Measurements from ENCODE around the gene UBAC2.

Gene UBAC2

GRCh38 chr13:99301056-99301838 is 100.6 kb downstream of the UBAC2 start:
- POLR2A ChIA-PET = no interaction called here
- DNase-seq (ENCODE audit: extremely low spot score) = no peak
- CTCF ChIA-PET = interaction anchor here (1.2 to 3.4 kb wide), 9 partner anchors 8 to 135 kb away, joined by 3 to 23 read pairs (median 6); no protein-coding TSS in a partner anchor
- TF ChIP-seq CTCF (IDR thresholded peaks at IDR 0.05; ENCODE audit: control extremely low read depth, extremely low read depth, low read depth, missing control alignments) = no peak

GRCh38 chr13:99301913-99302636 is 101.4 kb downstream of the UBAC2 start:
- CTCF ChIA-PET = interaction anchor here (1.2 to 3.4 kb wide), 10 partner anchors 9 to 134 kb away, joined by 3 to 23 read pairs (median 5); no protein-coding TSS in a partner anchor
- TF ChIP-seq CTCF (IDR thresholded peaks at IDR 0.05; ENCODE audit: control extremely low read depth, extremely low read depth, low read depth, missing control alignments) = no peak
- no peak for DNase-seq (ENCODE audit: extremely low spot score)
- POLR2A ChIA-PET = interaction anchor here (2.4 kb wide), 1 partner anchor 9 kb away, joined by 13 read pairs; no protein-coding TSS in a partner anchor

GRCh38 chr13:99302637-99303505 is 102.2 kb downstream of the UBAC2 start:
- ChIA-PET CTCF (interaction anchor here (0.8 to 3.4 kb wide), 13 partner anchors 10 to 133 kb away, joined by 3 to 23 read pairs (median 5); no protein-coding TSS in a partner anchor), POLR2A (interaction anchor here (2.4 kb wide), 1 partner anchor 10 kb away, joined by 13 read pairs; no protein-coding TSS in a partner anchor)
- no peak for DNase-seq (ENCODE audit: extremely low spot score)
- no peak for TF ChIP-seq CTCF (IDR thresholded peaks at IDR 0.05; ENCODE audit: control extremely low read depth, extremely low read depth, low read depth, missing control alignments)

GRCh38 chr13:99303863-99304521 is 103.3 kb downstream of the UBAC2 start:
- ChIA-PET CTCF (interaction anchor here (0.8 to 3.8 kb wide), 11 partner anchors 9 to 133 kb away, joined by 3 to 23 read pairs (median 5); no protein-coding TSS in a partner anchor), POLR2A (interaction anchor here (2.4 kb wide), 1 partner anchor 11 kb away, joined by 13 read pairs; no protein-coding TSS in a partner anchor)
- no peak for DNase-seq (ENCODE audit: extremely low spot score)
- no peak for TF ChIP-seq CTCF (IDR thresholded peaks at IDR 0.05; ENCODE audit: control extremely low read depth, extremely low read depth, low read depth, missing control alignments)

GRCh38 chr13:99304541-99304940 is 103.9 kb downstream of the UBAC2 start:
- no peak for DNase-seq (ENCODE audit: extremely low spot score)
- CTCF ChIA-PET = interaction anchor here (0.8 to 3.8 kb wide), 8 partner anchors 8 to 132 kb away, joined by 3 to 23 read pairs (median 6); no protein-coding TSS in a partner anchor
- POLR2A ChIA-PET = interaction anchor here (2.4 kb wide), 1 partner anchor 12 kb away, joined by 13 read pairs; no protein-coding TSS in a partner anchor
- TF ChIP-seq CTCF (IDR thresholded peaks at IDR 0.05; ENCODE audit: control extremely low read depth, extremely low read depth, low read depth, missing control alignments) = no peak
